Skeletal muscle tissue (tissue), 4 donors: ENCODE data around the gene IFT57. TPM values are rescaled to one million over a fixed set of nuclear protein-coding genes. Genes with fewer than 3 reads are reported as not detected.

Experiments used
- H3K27ac ChIP-seq: one replicate; pipeline ENCODE4 v1.7.0; 2013; ENCODE audit warnings: mild to moderate bottlenecking, low read depth, low read length, inconsistent platforms
- H3K27me3 ChIP-seq, 3 donors: one replicate each; pipeline ENCODE4 v1.7.0; 2013; ENCODE audit warnings: low read length in 3 of 3; ENCODE audit not compliant: control insufficient read depth in 3 of 3, insufficient read depth in 3 of 3
- H3K36me3 ChIP-seq, 3 donors: one replicate each; pipeline ENCODE4 v1.7.0; 2013; ENCODE audit warnings: low read length in 3 of 3; ENCODE audit not compliant: control insufficient read depth in 3 of 3, insufficient read depth in 3 of 3
- H3K4me1 ChIP-seq, 3 donors: one replicate each; pipeline ENCODE4 v1.7.0; 2013; ENCODE audit warnings: low read length in 3 of 3, mild to moderate bottlenecking in 3 of 3; ENCODE audit not compliant: control insufficient read depth in 3 of 3, insufficient read depth in 3 of 3
- H3K4me3 ChIP-seq, 3 donors: one replicate each; pipeline ENCODE4 v1.7.0; 2013; ENCODE audit warnings: low read length in 3 of 3
- H3K9ac ChIP-seq, 3 donors: one replicate each; pipeline ENCODE4 v1.7.0; 2013; ENCODE audit warnings: low read length in 3 of 3, mild to moderate bottlenecking in 3 of 3, moderate library complexity in 2 of 3, low read depth in 1 of 3
- H3K9me3 ChIP-seq, 3 donors: one replicate each; pipeline ENCODE4 v1.7.0; 2013; ENCODE audit warnings: low read length in 3 of 3; ENCODE audit not compliant: control insufficient read depth in 3 of 3
- total RNA-seq: library from RNA; depleted of rRNA; stranded (reverse); fragments of >200 nt; gene quantifications from one replicate; pipeline ENCODE4 v1.2.3, GENCODE V29; 2014
- donor health status: Osteomylitis.

IFT57 gene
- total RNA-seq, 1 donor from 2014 or later = 11.5 TPM

- peaks cover 2 to 14% (median 11%) of the 10 kb centered on the region in 3 donors for H3K4me1 ChIP-seq
Observed at GRCh38 chr3:108221393-108221792, 831 bp downstream of the IFT57 start.

GRCh38 chr3:108219336-108219735, 2.9 kb downstream of the IFT57 start:
- peaks cover 2 to 14% (median 11%) of the 10 kb centered on the region in 3 donors for H3K4me1 ChIP-seq
- no peaks in the 10 kb centered on the region for H3K36me3 ChIP-seq
- H3K9ac ChIP-seq = no peak overlapping the region
- no peak overlapping the region for H3K27ac ChIP-seq
- H3K4me3 ChIP-seq = no peak overlapping the region
- H3K27me3 ChIP-seq = no peaks in the 10 kb centered on the region
- no peaks in the 10 kb centered on the region for H3K9me3 ChIP-seq

More at GRCh38 chr3:108221393-108221792, 831 bp downstream of the IFT57 start:
- H3K36me3 ChIP-seq = no peaks in the 10 kb centered on the region
- H3K27me3 ChIP-seq = no peaks in the 10 kb centered on the region
- H3K27ac ChIP-seq = peak overlapping the region; percentile 79
- H3K4me3 ChIP-seq = peak overlapping the region; percentile 87 to 93 (median 91)
- peak overlapping the region; percentile 83 to 90 (median 84) for H3K9ac ChIP-seq
- H3K9me3 ChIP-seq = no peaks in the 10 kb centered on the region

GRCh38 chr3:108218811-108219210, 3.4 kb downstream of the IFT57 start:
- H3K9ac ChIP-seq = no peak overlapping the region

GRCh38 chr3:108215871-108216270, 6.4 kb downstream of the IFT57 start:
- Histone ChIP-seq H3K36me3 (peaks cover 0 to 2% (median 2%) of the 10 kb centered on the region in 3 donors), H3K4me3 (no peak overlapping the region)

More at GRCh38 chr3:108218811-108219210, 3.4 kb downstream of the IFT57 start:
- peaks cover 2 to 11% (median 10%) of the 10 kb centered on the region in 3 donors for H3K4me1 ChIP-seq
- no peak overlapping the region for H3K4me3 ChIP-seq
- no peaks in the 10 kb centered on the region for H3K36me3 ChIP-seq
- H3K27ac ChIP-seq = no peak overlapping the region
- no peaks in the 10 kb centered on the region for H3K9me3 ChIP-seq
- H3K27me3 ChIP-seq = no peaks in the 10 kb centered on the region

GRCh38 chr3:108209579-108209978, 12.6 kb downstream of the IFT57 start:
- no peaks in the 10 kb centered on the region for H3K9me3 ChIP-seq
- H3K4me3 ChIP-seq = no peak overlapping the region
- H3K36me3 ChIP-seq = peaks cover 0 to 9% (median 2%) of the 10 kb centered on the region in 3 donors
- H3K27ac ChIP-seq = no peak overlapping the region
- no peak overlapping the region for H3K9ac ChIP-seq
- H3K4me1 ChIP-seq = no peaks in the 10 kb centered on the region
- H3K27me3 ChIP-seq = no peaks in the 10 kb centered on the region

More at GRCh38 chr3:108215871-108216270, 6.4 kb downstream of the IFT57 start:
- no peaks in the 10 kb centered on the region for H3K9me3 ChIP-seq
- no peak overlapping the region for H3K9ac ChIP-seq
- no peaks in the 10 kb centered on the region for H3K27me3 ChIP-seq
- H3K27ac ChIP-seq = no peak overlapping the region
- peaks cover 0 to 2% (median 0%) of the 10 kb centered on the region in 3 donors for H3K4me1 ChIP-seq

DNA sequence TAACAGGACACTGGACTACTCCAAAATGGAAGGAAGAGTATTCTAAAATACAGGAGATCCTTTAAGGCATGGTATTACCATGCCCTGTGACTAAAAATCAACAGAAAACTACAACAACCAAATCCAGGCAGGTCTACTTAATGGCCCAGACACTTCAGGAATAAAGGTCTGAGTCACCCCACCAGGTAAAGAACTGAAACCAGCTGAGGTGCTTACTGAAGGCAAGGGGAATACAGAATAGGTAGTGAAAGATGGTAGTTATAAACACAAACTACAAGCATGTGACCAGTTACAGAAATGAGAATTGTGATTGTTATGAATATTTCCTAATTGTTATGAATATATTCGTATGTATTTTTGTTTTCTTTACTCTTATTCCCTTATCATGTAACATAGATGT, 13.4 kb downstream of the IFT57 start:
- Histone ChIP-seq H3K4me1 (no peaks in the 10 kb centered on the region), H3K36me3 (peaks cover 0 to 9% (median 2%) of the 10 kb centered on the region in 3 donors), H3K9me3 (no peaks in the 10 kb centered on the region), H3K9ac (no peak overlapping the region), H3K27me3 (no peaks in the 10 kb centered on the region), H3K4me3 (no peak overlapping the region), H3K27ac (no peak overlapping the region)

DNA sequence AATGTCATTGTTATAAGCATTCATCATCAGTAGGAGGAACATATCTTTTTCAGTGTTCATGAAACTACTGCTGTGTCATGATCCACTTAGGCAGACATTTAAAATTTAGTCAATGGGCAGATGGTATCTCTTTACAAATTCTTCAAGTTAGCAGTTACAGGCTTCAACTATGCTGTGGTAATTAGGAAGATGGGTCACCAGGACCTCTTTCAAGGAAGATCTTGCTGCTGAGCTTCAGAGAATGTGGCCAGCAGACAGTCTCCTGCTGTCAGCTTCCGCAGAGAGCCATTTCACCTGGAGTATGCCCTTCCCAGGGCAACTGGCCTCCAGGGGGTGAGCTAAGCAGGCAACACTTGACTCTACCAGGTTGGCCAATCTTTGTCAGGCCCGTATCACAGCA, 19.4 kb downstream of the IFT57 start:
- Histone ChIP-seq H3K36me3 (no peaks in the 10 kb centered on the region), H3K27ac (no peak overlapping the region), H3K4me1 (no peaks in the 10 kb centered on the region), H3K9me3 (no peaks in the 10 kb centered on the region), H3K27me3 (no peaks in the 10 kb centered on the region), H3K9ac (no peak overlapping the region), H3K4me3 (no peak overlapping the region)

DNA sequence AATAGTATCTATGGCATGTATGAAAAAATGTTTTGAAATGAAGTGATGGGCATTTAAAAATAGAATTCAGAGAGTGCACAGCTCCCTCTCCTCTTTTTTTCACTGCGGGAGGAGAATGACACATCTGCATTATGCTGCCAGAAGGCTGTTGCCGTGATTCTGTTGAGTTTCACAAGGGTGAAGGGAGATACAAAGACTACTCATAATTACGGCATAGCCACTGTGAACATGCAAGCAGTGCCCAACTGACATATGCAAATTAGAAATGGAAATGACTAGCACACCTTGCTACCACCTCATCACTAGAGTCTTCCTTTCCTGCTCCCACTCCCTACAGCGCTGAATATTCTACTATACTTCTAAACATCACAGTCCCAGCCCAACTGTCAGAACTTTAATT, 20.1 kb downstream of the IFT57 start:
- Histone ChIP-seq H3K27me3 (no peaks in the 10 kb centered on the region), H3K27ac (no peak overlapping the region), H3K9ac (no peak overlapping the region), H3K9me3 (no peaks in the 10 kb centered on the region), H3K36me3 (no peaks in the 10 kb centered on the region), H3K4me3 (no peak overlapping the region), H3K4me1 (no peaks in the 10 kb centered on the region)

GRCh38 chr3:108201258-108201657, 21.0 kb downstream of the IFT57 start:
- no peak overlapping the region for H3K4me3 ChIP-seq
- H3K4me1 ChIP-seq = no peaks in the 10 kb centered on the region
- H3K27me3 ChIP-seq = no peaks in the 10 kb centered on the region

DNA sequence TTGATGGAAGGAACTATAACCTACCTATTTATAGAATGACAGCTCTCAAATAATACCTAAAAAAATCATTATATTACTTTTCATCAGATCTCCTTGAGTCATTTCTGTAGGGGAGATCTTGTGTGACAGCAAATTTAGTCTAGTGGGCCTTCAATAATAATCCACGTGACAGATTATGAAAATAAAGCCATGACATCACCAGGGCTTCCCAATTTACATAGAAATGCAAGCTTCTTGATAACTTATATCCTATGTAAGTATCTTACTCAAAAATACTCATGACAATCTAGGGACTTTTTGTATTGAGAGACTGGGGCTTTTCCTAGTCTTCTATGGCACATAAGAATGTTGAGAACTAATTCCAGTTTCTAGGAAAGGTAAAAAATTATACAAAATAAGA, 21.6 kb downstream of the IFT57 start:
- Histone ChIP-seq H3K27me3 (no peaks in the 10 kb centered on the region), H3K27ac (no peak overlapping the region), H3K36me3 (no peaks in the 10 kb centered on the region), H3K9me3 (no peaks in the 10 kb centered on the region), H3K4me1 (no peaks in the 10 kb centered on the region), H3K9ac (no peak overlapping the region), H3K4me3 (no peak overlapping the region)

More at GRCh38 chr3:108201258-108201657, 21.0 kb downstream of the IFT57 start:
- Histone ChIP-seq H3K9me3 (no peaks in the 10 kb centered on the region), H3K27ac (no peak overlapping the region), H3K36me3 (no peaks in the 10 kb centered on the region), H3K9ac (no peak overlapping the region)
